PC-3 (cell line): ENCODE results near the gene ATG14. TPM values are rescaled to one million over a fixed set of nuclear protein-coding genes. Genes with fewer than 3 reads are reported as not detected.

Experiments
- ATAC-seq: fragments of 200-7000 bp; cut with Tn5 transposase; 2 replicates; pipeline ENCODE4 v1.9.1; 2020; ENCODE audit warnings: mild to moderate bottlenecking, moderate library complexity
- Bru-seq: library from RNA; stranded (reverse); fragments of 400-500 nt; gene quantifications from one replicate; lab custom pipeline; 2021; lab: Mats Ljungman, UMichigan
- BruChase-seq, 2 experiments: library from RNA; stranded (reverse); fragments of 400-500 nt; gene quantifications; one replicate each; lab custom pipeline; 2021; lab: Mats Ljungman, UMichigan
- BruUV-seq: library from RNA; stranded (reverse); fragments of 400-500 nt; replicated peaks from 2 replicates; lab custom pipeline; 2021; lab: Mats Ljungman, UMichigan
- CTCF ChIA-PET: fragments of 300-600 bp; sonication (Branson Sonifier 250); formaldehyde crosslinking; loops from one replicate; lab custom pipeline; 2022; ENCODE audit warnings: antibody characterized with exemption; lab: Charles Lee
- POLR2A ChIA-PET: fragments of 300-600 bp; sonication (Branson Sonifier 250); formaldehyde crosslinking; loops from one replicate; lab custom pipeline; 2022; ENCODE audit warnings: antibody characterized with exemption; ENCODE audit not compliant: unreplicated experiment; lab: Charles Lee
- DNase-seq: peaks from one replicate; pipeline ENCODE4 v3.0.0-alpha.2; 2015
- H2AFZ ChIP-seq: fragments of 300-600 bp; sonication (generic); 2 replicates; pipeline ENCODE4 v1.6.0; 2016; ENCODE audit warnings: antibody characterized with exemption, low read length
- H3F3A ChIP-seq: fragments of 300-600 bp; sonication (generic); one replicate; pipeline ENCODE4 v1.6.0; 2017; ENCODE audit warnings: antibody characterized with exemption, low read length, control low read depth, mild to moderate bottlenecking; ENCODE audit not compliant: unreplicated experiment
- H3K27ac ChIP-seq: fragments of 300-600 bp; sonication (generic); 2 replicates; pipeline ENCODE4 v1.5.1; 2016; ENCODE audit warnings: mild to moderate bottlenecking, low read length
- H3K27me3 ChIP-seq: fragments of 300-600 bp; sonication (generic); 2 replicates; pipeline ENCODE4 v1.6.1; 2016; ENCODE audit warnings: low read length, mixed read lengths
- H3K36me3 ChIP-seq: fragments of 300-600 bp; sonication (generic); 2 replicates; pipeline ENCODE4 v1.6.1; 2016; ENCODE audit warnings: low read depth, mixed run types, low read length, mixed read lengths
- H3K4me1 ChIP-seq: fragments of 300-600 bp; sonication (generic); 2 replicates; pipeline ENCODE4 v1.5.1; 2016; ENCODE audit warnings: low read length; ENCODE audit not compliant: insufficient read depth
- H3K4me2 ChIP-seq: fragments of 300-600 bp; sonication (generic); 2 replicates; pipeline ENCODE4 v1.6.0; 2016; ENCODE audit warnings: low read length
- H3K4me3 ChIP-seq: fragments of 300-600 bp; sonication (generic); 2 replicates; pipeline ENCODE4 v1.5.1; 2016; ENCODE audit warnings: mild to moderate bottlenecking, low read length, mixed read lengths
- H3K79me2 ChIP-seq: fragments of 300-600 bp; sonication (generic); 2 replicates; pipeline ENCODE4 v1.6.1; 2017; ENCODE audit warnings: low read length, mixed read lengths
- H3K9ac ChIP-seq: fragments of 300-600 bp; sonication (generic); 2 replicates; pipeline ENCODE4 v1.6.0; 2016; ENCODE audit warnings: mild to moderate bottlenecking, low read length
- H3K9me2 ChIP-seq: fragments of 300-600 bp; sonication (generic); replicated peaks from 2 replicates; pipeline ENCODE4 v1.6.1; 2016; ENCODE audit warnings: mixed run types, low read length, mixed read lengths
- H3K9me3 ChIP-seq: fragments of 300-600 bp; sonication (generic); 2 replicates; pipeline ENCODE4 v1.6.1; 2016; ENCODE audit warnings: low read length, mixed read lengths
- H4K20me1 ChIP-seq: fragments of 300-600 bp; sonication (generic); 2 replicates; pipeline ENCODE4 v1.6.1; 2016; ENCODE audit warnings: low read length, mixed read lengths
- CTCF ChIP-seq: fragments of 300-600 bp; sonication (generic); conservative IDR thresholded peaks from 2 replicates; pipeline ENCODE4 v1.5.1; 2017; ENCODE audit warnings: antibody characterized with exemption, low read depth, mild to moderate bottlenecking, low read length
- EZH2 ChIP-seq: fragments of 300-600 bp; sonication (generic); IDR thresholded peaks from one replicate; pipeline ENCODE4 v1.6.1; 2017; ENCODE audit warnings: antibody characterized with exemption, mild to moderate bottlenecking, low read length; ENCODE audit not compliant: unreplicated experiment
- EZH2phosphoT487 ChIP-seq: fragments of 300-600 bp; sonication (generic); IDR thresholded peaks from 2 replicates; pipeline ENCODE4 v1.6.1; 2018; ENCODE audit warnings: mild to moderate bottlenecking, antibody characterized with exemption, low read length, borderline replicate concordance
- intact Hi-C: fragments of 100-400 bp; cut with micrococcal nuclease; formaldehyde crosslinking; loops from 2 replicates; pipeline ENCODE4 v1.9.0; 2023
- long read RNA-seq: library from polyadenylated mRNA; unstranded; transcript quantifications from one replicate; pipeline ENCODE4 v2.0.0, GENCODE V29; 2021; ENCODE audit not compliant: unreplicated experiment
- total RNA-seq: library from RNA; depleted of rRNA; stranded (reverse); fragments of >200 nt; gene quantifications from 2 replicates; pipeline ENCODE4 v1.2.3, GENCODE V29; 2014; rRNA removed

Gene ATG14
- total RNA-seq: 20.2 and 22.5 TPM in 2 replicates
- Bru-seq, nascent RNA: percentile 89 among the genes with signal in this experiment
- BruChase-seq, experiment 1, labeled RNA remaining after a 6-hour chase: percentile 79 among the genes with signal in this experiment
- BruChase-seq, experiment 2, labeled RNA remaining after a 2-hour chase: percentile 88 among the genes with signal in this experiment
- long read RNA-seq, full-length matches to known transcripts: 12 of 120 reads
- long read RNA-seq, partial matches to known transcripts: 18 of 120 reads
- long read RNA-seq, other reads (novel, unspliced or antisense): 90 of 120 reads

GRCh38 chr14:55411426-55412389 lies at the start of gene ATG14:
ATG14 (minus strand) TSS chr14:55411830; CDS start chr14:55411822, 8 bp downstream.
- ATAC-seq (peak; percentile 93), DNase-seq (peak; percentile 94)
- peak within 1 kb of the TSS; percentile 74 for H3K9ac ChIP-seq
- H3K27ac ChIP-seq: peak within 1 kb of the TSS; percentile 71
- CTCF ChIA-PET: no interaction called here
- no peaks in the 10 kb centered on the region for H3K36me3 ChIP-seq
- peak within 1 kb of the TSS; percentile 79 for H3K4me2 ChIP-seq
- intact Hi-C loops: loop anchor here (1.0 to 5.0 kb wide), 5 partner anchors 12 to 199 kb away; partner anchors contain the start of gene FBXO34
- BruUV-seq: TSS peak; percentile 97
- TF ChIP-seq EZH2phosphoT487: no peak
- TF ChIP-seq EZH2: no peak
- no peak for TF ChIP-seq CTCF
- no peaks in the 10 kb centered on the region for H4K20me1 ChIP-seq
- peaks cover 44% of the 10 kb centered on the region for H3K79me2 ChIP-seq
- H2AFZ ChIP-seq: peak within 1 kb of the TSS; percentile 89
- peak within 1 kb of the TSS; percentile 80 for H3K4me3 ChIP-seq
- no peaks in the 10 kb centered on the region for H3K27me3 ChIP-seq
- POLR2A ChIA-PET: no interaction called here
- peaks cover 33% of the 10 kb centered on the region for H3K4me1 ChIP-seq
- no peaks in the 10 kb centered on the region for H3F3A ChIP-seq
- H3K9me3 ChIP-seq: no peaks in the 10 kb centered on the region
- H3K9me2 ChIP-seq: no peaks in the 10 kb centered on the region

- ChIA-PET CTCF (interaction anchor here (0.5 to 1.1 kb wide), 5 partner anchors 11 to 238 kb away, joined by 4 to 5 read pairs (median 4); no protein-coding TSS in a partner anchor), POLR2A (interaction anchor here (1.0 kb wide), 1 partner anchor 118 kb away, joined by 3 read pairs; no protein-coding TSS in a partner anchor)
- H3K4me2 ChIP-seq: peak overlapping the region; percentile 61
- H3F3A ChIP-seq: peaks cover 7% of the 10 kb centered on the region
- H2AFZ ChIP-seq: peak overlapping the region; percentile 55
- no peaks in the 10 kb centered on the region for H4K20me1 ChIP-seq
- H3K27me3 ChIP-seq: no peaks in the 10 kb centered on the region
- intact Hi-C loops: loop anchor here (1.0 kb wide), 1 partner anchor 11 kb away; no protein-coding TSS in a partner anchor
- ATAC-seq: peak; percentile 63
- H3K9me3 ChIP-seq: no peaks in the 10 kb centered on the region
- H3K9ac ChIP-seq: peak overlapping the region; percentile 6; the same call in 1 of the 2 replicates
- no peaks in the 10 kb centered on the region for H3K36me3 ChIP-seq
- no peak for TF ChIP-seq CTCF
- H3K4me3 ChIP-seq: peak overlapping the region; percentile 12
- H3K9me2 ChIP-seq: no peaks in the 10 kb centered on the region
- H3K4me1 ChIP-seq: peaks cover 49% of the 10 kb centered on the region
- no peaks in the 10 kb centered on the region for H3K79me2 ChIP-seq
- peak overlapping the region; percentile 74 for H3K27ac ChIP-seq
- BruUV-seq: no TSS peak
- DNase-seq: peak; percentile 97
Observed at GRCh38 chr14:55458800-55459515, 47.3 kb upstream of the ATG14 start.
